NAMALWA (cell line): Measurements from ENCODE around the gene ACTN1.
"Not testable (repeated sequence)": the region's sequence is repeated elsewhere in the genome, so short reads cannot be mapped to it uniquely, and the experiment has no call there.

Experiments used
- DNase-seq: peaks from one replicate; pipeline ENCODE4 v3.0.0-alpha.2; 2015; ENCODE audit warnings: low spot score

The ACTN1 gene

DNA sequence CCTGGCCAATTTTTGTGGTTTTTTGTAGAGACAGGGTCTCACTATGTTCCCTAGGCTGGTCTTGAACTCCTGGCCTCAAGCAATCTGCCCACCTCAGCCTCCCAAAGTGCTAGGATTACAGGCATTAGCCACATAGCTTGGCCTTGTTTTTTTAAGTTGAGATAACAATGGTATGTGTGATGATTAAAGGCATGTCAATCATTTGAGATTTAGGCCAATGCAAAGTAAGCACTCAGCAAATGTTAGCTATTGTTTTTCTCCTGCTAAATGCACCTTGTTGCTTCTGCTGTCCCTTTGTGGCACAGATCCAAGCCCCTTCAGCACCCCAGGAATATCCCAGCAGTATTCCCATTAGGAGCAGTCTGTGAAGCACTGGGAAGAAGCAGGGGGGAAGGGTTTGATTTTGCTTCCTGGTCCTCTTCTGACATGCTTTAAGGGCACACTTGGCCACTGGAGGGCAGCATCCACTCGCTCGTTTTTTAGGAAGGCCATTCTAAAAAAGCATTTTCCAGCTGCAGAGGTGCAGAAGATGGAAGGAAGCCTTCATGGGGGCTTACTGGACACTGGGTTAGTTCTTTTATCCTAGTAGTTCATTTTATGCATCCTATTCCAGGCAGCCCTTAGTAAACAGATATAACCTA is 116.0 kb downstream of the ACTN1 start:
- DNase-seq = peak; percentile 66

DNA sequence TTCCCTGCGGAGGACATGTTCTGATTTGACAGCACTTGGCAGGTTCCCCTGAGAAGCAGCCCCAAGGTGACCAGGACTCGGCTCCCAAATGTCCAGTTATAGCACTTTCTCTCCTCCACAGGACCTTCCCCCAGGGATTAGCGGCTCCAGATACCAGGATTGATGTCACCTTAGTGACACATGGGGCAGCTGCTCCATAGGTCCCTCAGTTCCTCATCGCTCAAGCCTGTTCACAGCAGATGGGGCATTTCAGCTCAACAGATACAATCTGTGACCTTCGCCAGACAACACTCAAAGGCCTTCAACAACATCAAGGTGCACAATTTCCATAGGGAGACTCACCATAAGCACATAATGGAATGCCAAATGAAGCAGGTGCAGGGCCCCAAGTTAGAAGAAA is 118.3 kb downstream of the ACTN1 start:
- DNase-seq = no peak

DNA sequence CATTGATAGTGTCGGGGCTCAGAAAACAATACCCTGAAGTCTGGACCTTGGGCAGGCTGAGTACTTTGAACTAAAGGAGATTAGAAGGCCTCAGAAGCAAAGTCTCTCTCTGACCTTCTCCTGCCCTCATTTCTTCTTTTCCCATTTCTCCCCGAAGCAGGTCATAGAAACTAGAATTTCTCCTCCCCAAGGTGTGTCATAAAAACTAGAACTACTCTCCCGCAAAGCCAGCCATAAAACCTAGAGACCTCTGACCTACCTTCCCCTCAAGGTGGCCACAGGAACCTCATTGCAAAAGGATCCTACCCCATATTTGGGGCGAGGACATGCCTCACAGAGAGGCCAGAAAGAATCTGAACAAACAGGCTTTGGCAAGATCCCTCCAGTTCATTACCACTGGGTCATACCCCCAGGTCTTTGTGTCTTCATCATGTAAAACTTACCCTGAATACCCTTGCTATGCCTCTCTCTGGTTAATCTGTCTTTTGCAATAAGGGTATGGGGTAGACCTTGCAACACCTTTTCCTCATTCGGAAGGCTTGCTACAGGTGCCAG is 121.5 kb downstream of the ACTN1 start:
- DNase-seq = no peak

DNA sequence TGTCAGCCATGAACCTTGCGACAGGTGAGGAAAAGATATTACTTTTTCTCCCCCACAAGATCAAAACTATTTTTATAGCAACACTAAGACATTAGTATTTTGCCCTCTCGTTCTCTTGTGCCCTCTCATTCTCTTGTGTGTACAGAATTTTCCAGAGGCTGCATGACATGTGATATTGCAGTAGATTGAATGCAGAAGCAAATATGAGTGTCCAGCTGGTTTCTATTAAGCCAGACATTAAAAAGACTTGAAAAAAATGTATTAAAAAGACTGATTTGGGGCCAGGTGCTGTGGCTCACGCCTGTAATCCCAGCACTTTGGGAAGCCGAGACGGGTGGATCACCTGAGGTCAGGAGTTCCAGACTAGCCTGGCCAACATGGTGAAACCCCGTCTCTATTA is 122.5 kb downstream of the ACTN1 start:
- no peak for DNase-seq

DNA sequence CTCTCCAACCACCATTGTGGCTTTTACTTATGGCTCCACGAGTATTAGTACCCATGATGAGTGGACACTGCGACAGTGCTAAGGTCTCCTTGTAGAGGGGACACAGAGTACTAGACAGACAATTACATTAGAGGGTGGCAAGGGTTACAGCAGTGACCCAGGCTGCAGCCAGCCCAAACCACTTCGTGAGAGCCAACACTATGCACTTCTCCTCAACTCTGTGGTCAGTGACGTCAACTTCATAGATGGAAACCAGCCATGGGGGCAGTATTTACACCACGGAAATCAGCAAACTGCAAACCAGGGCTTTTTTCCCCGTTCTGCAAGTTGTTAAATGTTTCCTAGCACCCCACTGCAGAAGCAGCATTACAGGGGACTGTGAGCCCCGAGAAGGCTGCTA is 124.7 kb downstream of the ACTN1 start:
- DNase-seq = no peak

DNA sequence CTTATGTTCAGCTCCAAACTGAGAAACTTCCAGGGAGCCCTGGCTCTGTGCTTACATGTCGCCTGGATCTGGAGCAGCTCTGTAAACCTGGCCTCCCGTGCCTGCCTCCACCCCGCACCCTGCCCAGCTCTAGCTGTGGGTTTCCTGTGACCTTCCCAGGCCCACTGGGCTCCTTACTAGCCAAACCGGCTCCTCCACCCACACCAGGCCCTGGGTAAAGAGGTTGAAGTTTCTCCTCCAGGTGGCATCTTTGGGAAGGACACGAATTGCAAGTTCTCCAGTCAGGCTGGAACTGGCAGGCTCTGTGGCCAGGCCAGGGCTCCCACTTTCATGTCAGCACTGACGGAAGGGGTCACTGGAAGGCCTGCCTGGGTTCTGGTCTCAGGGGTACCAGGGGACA is 125.4 kb downstream of the ACTN1 start:
- no peak for DNase-seq

DNA sequence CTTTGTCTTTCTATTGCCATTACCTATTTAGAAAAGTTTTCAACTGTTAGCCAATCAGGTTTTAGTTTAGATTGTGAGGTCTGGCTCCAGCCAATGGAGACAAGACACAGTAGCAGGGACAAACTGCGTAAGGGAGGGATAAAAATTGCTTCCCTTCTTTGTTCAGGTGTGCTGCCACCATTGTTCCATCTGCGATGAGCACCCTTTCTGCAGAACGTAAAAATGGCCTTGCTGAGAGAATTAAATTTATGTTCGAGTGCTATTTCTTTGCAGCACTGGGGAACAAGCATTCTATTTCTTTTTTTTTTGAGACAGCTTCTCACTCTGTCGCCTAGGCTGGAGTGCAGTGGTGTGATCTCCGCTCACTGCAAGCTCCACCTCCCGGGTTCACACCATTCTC is 126.6 kb downstream of the ACTN1 start:
- DNase-seq = not testable (repeated sequence)

DNA sequence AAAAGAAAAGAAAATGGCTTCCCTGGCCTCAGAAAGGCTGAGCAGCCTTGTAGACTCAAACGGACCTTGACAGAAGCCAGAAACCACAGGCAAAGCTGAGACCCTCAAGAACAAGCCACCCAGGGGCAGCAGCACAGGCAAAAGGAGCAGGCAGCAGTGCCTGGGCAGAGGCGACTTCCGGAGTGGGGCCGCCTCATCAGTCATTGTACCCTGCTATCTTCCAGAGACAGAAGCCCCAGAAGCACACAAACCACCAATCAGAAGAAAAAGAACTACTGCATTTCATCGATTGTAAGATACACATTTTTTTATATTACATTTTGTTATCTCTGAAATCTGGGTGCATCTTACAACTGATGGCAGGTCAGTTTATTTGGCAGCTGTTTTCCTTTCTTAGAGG is 128.0 kb downstream of the ACTN1 start:
- no peak for DNase-seq

DNA sequence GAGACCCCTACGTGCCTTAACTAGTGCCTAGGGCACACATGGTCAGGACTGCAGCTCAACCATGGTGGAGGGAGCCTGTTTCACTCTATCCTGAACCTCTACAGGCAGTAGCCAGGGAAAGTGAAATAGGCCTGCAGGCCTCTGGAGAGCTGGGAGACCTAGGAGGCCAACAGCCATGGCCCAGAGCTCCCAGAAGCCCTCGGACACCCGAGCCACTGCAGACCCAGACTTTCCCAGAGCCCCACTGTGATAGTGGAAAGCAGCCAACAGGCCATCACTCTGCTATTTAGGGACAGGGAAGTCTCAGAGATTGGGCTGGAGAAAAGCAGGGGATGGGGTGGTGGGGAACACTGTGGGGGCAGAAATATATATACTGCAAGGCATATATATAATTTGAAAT is 129.7 kb downstream of the ACTN1 start:
- no peak for DNase-seq

DNA sequence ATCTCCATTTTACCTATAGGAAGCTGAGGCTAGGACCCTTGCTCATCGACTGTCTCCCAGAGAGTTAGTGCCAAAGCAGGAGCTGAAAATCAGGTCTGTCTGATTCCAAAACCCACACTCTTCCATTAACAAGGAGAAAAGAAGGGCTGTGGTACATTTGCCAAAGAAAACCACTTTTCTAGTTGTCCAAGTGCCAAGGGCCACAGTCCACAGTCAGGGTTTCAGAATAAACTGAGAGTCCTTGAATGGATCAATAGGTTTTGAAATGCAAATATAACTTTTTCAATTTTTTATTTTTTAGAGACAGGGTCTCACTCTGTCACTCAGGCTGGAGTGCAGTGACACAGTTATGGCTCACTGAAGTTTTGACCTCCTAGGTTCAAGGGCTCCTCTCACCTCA is 130.8 kb downstream of the ACTN1 start:
- DNase-seq = no peak

DNA sequence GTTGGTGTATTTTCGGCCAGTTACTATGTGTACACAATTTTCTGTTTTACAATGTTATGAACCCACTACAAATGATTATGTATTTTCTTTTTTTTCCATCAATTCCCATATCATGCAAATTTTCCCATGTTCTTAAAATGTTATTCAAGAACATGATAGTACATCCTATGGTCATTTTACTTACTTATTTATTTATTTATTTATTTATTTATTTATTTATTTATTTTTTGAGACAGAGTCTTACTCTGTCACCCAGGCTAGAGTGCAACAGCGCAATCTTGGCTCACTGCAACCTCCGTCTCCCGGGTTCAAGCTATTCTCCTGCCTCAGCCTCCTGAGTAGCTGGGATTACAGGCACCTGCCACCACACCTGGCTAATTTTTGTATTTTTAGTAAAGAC is 131.5 kb downstream of the ACTN1 start:
- DNase-seq = not testable (repeated sequence)

DNA sequence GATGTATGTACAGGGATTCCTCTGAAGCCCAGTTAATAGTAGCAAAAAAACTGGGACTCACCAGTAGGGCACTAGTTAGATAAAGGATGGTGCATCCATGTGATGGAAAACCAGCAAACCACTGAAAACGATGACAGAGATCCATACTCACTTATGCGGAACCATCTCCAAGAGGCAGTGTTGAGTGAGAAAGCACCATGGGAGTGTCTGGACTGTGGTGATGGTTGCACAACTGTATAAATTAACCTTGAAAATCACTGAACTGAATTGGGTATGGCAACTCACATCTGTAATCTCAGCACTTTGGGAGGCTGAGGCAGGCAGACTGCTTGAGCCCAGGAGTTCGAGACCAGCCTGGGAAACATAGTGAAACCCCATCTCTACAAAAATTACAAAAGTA is 132.6 kb downstream of the ACTN1 start:
- DNase-seq = no peak

DNA sequence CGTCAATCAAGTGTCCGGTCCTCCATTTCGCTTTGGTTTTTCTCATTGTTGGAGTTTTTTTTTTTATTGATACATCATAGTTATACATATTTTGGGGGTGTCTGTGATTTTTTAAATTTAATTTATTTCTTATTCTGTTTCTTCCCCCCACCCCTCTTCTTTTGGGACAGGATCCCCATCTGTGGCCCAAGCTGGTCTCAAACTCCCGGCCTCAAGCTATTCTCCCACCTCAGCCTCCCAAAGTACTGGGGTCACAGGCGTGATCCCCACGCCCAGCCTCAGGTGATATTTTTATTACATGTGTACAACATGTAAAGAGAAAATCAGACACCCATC is 134.9 kb downstream of the ACTN1 start:
- no peak for DNase-seq

DNA sequence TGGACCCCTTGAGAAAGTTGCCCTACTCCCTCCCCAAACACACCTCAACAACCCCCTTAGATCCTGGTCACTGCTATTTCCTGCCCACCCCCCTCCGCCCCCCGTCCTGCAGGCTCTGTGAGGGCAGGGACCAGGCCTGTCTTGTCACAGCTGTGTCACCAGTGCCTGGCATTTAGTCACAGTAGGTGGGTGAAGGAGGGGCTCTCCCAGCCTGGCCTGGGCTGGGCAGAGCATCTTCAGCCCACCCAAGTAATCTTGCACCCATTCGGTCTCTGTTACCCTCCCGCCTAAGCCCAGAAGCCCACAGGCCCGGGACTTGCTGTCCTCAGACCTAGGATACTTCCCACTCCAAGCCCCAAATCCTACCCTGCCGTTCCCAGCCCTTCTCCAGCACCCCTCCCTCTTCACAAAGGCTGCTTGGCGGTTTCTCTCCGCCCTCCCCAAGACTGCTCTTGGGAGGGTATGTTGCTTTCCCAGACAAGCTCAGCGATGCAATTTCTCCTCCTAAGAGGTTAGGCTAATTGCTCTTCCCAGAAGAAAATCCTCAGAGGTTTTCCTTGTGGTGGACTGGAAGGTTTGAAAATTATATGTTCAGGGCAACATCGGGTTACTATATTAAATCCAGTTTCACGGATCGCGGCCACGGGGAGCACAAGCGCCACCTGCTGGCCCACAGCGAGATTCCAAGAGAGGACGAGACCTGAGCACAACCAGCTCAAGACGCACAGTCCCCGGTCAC is 135.5 kb downstream of the ACTN1 start:
- peak; percentile 57 for DNase-seq

DNA sequence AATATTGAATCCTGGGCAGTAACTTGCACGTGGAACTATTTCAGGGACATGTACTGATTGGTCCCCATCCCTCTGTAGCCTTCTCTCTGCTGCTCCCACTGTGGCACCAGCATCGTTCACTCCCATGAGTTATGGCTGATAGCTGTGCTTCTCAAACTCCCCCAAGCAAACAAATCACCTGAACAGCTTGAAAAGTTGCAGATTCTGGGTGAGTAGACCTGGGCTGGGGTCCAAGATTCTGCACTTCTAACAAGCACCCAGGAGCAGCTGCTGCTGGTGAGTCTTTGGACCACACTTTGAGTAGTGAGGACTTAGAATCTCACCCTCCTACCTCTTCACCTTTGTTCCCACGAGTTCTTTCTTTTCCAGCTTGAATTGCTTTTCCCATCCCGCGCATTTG is 136.8 kb downstream of the ACTN1 start:
- DNase-seq = no peak

DNA sequence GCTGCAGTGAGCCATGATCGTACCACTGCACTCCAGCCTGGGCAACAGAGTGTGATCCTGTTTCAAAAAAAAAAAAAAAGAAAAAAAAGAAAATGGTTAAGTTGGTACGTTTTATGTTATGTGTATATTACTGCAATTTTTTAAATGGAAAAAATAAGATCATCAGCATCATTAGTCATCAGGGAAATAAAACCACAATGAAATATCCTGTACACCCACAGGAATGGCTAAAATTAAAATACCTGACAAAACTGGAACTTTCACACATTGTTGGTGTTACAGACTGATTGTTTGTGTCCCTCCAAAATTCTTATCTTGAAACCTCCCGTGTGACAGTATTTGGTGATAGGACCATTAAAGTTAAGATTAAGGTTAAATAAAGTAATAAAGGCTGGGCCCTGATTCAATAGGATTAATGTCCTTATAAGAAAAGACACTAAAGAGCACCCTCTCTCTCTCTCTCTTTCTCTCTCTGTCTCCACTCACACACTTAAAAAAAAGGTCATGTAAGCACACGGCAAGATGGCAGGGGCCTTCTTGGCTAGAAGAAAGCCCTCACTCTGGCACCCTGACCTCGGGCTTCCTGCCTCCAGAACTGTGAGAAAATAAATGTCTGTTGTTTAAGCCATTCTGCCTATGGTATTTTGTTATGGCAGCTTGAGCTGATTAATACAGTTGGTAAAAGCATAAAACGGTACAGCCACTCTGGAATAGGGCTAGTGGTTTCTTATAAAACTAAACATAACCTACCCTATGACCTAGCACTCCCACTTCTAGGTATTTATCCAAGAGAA is 137.9 kb downstream of the ACTN1 start:
- DNase-seq = no peak

DNA sequence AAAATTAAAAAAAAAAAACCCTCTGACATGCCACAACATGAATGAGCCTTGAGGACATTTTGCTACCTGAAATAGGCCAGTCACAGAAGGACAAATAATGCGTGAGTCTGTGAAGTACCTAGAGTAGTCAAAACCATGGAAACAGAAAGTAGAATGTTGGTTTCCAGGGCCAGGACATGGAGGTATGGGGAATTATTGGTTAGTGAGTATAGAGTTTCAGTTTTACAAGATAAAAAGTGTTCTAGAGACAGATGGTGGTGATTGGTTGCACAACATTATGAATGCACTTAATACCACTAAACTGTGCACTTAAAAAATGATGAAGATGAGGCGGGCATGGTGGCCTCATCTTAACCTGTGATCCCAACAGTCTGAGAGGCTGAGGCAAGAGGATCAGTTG is 138.6 kb downstream of the ACTN1 start:
- no peak for DNase-seq

DNA sequence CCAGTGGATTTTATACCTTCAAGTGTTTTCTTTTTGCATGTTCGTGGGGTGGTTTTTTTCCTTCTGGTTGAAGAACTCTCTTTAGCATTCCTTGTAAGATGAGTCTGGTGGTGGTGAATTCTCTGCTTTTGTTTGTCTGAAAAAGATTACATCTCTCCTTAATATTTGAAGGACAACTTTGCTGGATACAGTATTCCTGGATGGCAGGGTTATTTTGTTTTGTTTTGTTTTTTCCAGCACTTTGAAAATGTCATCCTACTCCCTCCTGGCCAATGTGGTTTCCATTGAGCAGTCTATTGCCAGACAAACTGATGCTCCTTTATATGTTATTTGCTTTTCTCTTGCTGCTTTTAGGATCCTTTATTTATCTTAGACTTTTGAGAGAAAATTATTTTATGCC is 143.0 kb downstream of the ACTN1 start:
- no peak for DNase-seq

DNA sequence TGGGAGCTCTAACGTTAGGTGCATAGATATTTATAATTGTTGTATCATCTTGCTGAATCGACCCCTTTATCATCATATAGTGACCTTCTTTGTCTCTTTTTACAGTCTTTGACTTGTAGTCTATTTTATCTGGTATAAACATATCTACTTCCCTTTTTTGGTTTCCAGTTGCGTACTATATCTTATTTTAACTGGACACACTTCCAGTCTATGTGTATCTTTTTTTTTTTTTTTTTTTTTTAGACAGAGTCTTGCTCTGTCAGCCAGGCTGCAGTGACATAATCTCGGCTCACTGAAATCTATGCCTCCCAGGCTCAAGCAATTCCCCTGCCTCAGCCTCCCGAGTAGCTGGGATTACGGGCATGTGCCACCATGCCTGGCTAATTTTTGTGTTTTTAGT is 144.3 kb downstream of the ACTN1 start:
- DNase-seq = peak; percentile 8

DNA sequence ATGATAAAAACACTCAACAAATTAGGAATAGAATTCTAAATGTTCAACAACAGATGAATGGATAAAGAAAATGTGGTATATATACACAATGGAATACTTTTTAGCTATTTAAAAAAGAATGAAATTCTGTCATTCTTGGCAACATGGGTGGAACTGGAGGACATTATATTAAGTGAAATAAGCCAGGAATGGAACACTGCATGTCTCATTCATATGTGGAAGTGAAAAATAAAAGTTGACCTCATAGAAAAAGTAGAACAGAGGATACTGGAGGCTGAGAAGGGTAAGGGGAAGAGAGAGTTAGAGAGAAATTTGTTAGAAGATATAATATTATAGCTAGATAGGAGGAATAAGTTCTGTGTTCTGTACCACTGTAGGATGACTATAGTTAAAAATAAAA is 150.4 kb downstream of the ACTN1 start:
- DNase-seq = no peak

DNA sequence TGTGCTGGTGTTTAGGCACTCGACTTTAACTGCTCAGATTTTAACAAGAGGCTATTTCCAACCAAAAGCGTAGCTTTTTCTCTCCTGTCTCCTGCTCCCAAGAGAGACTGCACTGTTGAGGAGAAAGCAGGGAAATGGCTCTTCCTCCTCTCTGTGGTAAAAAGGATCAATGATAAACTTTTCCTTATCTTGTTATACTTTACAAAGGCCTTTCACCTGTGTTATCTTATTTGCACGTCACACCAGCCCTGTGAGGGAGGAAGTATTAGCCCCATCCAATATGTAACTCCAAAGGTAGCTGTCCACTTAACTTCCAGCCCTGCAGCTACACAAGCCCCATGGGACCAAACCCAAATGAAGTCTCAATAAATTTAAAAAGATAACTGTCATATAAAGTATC is 153.4 kb downstream of the ACTN1 start:
- no peak for DNase-seq

DNA sequence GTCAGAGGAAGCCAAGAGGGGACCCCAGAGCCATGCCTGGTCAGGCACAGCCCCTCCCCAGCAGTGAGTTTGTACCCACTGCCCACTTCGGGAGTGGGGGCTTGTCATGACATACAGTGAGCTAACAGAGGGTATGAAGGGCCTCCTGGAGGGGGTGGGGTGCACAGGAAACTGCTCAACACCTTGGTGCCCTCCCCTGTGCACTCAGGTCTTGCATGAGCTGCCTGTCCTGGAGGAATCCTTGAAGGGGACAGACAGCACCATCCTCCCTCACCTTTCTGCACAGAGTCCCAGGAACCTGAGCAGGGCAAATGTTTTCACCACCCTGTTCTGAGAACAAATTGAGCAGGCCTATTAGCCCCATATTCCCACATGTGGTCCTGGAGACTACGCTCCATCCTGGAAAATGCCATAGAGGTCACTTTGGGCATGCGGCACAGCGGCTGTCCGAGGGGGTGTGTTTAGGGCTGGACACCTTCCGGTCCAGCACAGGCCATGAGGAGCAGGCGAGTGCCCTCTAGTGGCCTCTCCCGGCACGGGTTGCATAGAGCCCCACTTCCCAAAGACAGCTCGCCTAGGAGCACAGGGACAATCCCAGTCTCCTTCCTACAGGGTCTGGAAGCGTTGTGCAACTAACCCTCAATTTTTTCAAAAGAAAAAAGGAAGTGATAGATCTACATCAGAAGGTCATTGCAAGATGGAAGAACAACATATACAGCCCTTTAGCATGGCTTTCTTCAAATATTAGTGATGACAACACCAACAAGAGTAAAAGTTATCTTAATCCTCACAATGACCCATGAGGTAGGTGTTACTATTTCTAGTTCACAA is 154.4 kb downstream of the ACTN1 start:
- peak; percentile 36 for DNase-seq
